Adrenal gland (tissue), 5 donors: ENCODE results near the gene TCF12.

Source experiments
- POLR2A ChIP-seq, 2 donors: fragments of 450-650 bp; IDR thresholded peaks; one replicate each; pipeline ENCODE4 v1.6.1; 2017; ENCODE audit warnings: antibody characterized with exemption in 2 of 2, mild to moderate bottlenecking in 2 of 2, moderate library complexity in 1 of 2
- TF ChIP-seq, protein P1 (sequence below), 6 experiments: fragments of 450-650 bp in 4 of 6; fragments of 200-600 bp in 2 of 6; sonication (generic) in 1 of 6; IDR thresholded peaks; 1 replicate in 5 of 6; 2 replicates in 1 of 6; pipeline versions ENCODE4 v1.5.1 to v1.8.0; 2016 to 2021; ENCODE audit warnings: antibody characterized with exemption in 6 of 6, mild to moderate bottlenecking in 2 of 6, moderate library complexity in 1 of 6
- donor health status: DM: no; HTN: no; CAD: no.

DNA sequence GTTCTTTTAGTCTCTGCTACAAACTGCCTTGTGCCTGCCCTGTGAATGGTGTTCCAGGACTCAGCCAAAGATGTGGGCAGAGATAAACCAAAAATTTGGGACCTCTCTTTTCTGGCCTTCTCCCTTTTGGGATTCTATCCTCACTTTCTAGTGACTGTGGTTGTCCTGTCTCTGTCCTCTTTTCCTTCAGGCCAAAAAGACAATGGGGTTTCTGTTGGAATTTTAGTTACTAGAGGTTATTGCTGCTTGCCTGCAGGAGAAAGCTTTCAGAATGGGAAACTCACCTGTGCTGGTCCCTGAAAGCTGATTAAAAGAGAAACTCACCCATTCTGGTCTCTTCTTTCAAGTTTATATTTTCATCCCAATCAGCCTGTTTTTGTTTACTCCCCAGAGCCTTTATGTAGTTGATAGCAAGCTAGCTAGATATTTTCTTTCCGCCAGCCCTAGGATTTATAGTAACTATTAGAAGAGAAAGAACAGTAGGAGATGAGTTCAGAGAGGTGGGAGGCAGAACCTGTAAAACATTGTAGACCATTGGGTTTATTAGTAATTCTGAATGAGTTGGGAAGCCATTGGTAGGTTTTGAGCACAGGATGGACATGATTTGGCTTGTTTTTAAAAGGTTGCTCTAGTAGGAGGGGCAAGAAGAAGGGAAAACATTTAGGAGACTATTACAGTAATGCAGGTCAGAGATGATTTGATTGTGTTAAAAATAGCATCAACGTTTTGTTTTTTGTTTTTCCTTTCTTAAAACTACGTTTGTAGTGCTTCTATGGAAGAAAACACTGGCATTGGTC is 138.9 kb downstream of the TCF12 start:
- TF ChIP-seq, protein P1, sequence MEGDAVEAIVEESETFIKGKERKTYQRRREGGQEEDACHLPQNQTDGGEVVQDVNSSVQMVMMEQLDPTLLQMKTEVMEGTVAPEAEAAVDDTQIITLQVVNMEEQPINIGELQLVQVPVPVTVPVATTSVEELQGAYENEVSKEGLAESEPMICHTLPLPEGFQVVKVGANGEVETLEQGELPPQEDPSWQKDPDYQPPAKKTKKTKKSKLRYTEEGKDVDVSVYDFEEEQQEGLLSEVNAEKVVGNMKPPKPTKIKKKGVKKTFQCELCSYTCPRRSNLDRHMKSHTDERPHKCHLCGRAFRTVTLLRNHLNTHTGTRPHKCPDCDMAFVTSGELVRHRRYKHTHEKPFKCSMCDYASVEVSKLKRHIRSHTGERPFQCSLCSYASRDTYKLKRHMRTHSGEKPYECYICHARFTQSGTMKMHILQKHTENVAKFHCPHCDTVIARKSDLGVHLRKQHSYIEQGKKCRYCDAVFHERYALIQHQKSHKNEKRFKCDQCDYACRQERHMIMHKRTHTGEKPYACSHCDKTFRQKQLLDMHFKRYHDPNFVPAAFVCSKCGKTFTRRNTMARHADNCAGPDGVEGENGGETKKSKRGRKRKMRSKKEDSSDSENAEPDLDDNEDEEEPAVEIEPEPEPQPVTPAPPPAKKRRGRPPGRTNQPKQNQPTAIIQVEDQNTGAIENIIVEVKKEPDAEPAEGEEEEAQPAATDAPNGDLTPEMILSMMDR (IDR thresholded peaks at IDR 0.05) = no peak
- TF ChIP-seq POLR2A (IDR thresholded peaks at IDR 0.05) = no peak
